22Rv1 (cell line): ENCODE measurements around the gene ZNF792.

ENCODE experiments used
- ZFX ChIP-seq: fragments of 450-650 bp; IDR thresholded peaks from 2 replicates; pipeline ENCODE4 v1.6.1; 2017; ENCODE audit warnings: antibody characterized with exemption, borderline replicate concordance
- TF ChIP-seq, protein P1 (sequence below): fragments of 450-650 bp; IDR thresholded peaks from 2 replicates; pipeline ENCODE4 v1.5.1; 2017; ENCODE audit warnings: mild to moderate bottlenecking

DNA sequence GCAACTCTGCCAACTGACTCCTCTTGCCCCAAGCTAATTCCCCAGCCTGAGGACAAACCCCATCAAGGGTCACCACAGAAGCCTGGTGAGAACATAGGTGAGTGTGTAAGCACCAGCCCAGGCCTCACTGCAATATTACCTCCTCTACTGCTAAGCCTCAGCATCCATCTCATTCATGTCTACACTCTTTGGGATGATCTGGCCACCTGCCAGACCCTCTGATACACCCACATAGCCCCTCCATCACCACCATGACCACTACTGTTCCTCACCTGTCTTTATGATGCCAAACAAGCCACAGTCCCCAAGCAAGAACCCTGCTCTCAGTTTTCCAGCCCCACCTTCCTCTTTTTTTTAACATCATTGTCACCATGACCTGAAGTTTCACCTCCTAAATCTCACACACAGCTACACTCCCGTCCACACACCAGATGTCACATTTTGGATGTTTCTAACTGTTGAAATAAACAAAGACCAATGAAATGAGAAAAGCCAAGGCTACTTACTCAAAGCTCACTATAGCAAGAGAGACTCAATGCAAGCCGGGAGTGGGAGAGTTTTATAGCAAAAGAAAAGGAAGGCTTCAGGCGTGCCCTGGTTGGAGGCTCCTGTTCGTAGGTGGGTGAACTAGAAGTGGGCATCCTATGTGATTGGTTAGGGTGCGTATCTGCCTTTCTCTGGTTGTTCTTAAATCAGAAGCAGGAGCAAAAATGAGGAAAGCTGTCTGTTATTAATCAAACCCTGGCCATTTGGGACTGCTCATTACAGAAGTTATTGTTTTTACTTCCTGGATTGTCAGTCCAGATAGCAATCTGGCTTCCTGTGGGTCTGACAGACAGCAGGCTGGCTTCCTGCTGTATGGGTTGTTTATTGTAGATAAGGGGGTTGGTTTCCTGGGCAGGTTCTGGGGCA lies 2.0 kb downstream of the ZNF792 start:
- TF ChIP-seq, protein P1, sequence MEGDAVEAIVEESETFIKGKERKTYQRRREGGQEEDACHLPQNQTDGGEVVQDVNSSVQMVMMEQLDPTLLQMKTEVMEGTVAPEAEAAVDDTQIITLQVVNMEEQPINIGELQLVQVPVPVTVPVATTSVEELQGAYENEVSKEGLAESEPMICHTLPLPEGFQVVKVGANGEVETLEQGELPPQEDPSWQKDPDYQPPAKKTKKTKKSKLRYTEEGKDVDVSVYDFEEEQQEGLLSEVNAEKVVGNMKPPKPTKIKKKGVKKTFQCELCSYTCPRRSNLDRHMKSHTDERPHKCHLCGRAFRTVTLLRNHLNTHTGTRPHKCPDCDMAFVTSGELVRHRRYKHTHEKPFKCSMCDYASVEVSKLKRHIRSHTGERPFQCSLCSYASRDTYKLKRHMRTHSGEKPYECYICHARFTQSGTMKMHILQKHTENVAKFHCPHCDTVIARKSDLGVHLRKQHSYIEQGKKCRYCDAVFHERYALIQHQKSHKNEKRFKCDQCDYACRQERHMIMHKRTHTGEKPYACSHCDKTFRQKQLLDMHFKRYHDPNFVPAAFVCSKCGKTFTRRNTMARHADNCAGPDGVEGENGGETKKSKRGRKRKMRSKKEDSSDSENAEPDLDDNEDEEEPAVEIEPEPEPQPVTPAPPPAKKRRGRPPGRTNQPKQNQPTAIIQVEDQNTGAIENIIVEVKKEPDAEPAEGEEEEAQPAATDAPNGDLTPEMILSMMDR: no peak
- TF ChIP-seq ZFX: no peak
